GM23338 (cell line): ENCODE results near the gene KIAA0513. TPM values are rescaled to one million over a fixed set of nuclear protein-coding genes. Genes with fewer than 3 reads are reported as not detected.

Source experiments
- ATAC-seq: fragments of 200-7000 bp; cut with Tn5 transposase; 3 replicates; pipeline ENCODE4 v1.9.1; 2020
- DNase-seq: peaks from one replicate; pipeline ENCODE4 v3.0.0-alpha.2; 2015; ENCODE audit warnings: low spot score
- H2AFZ ChIP-seq: fragments of 200-600 bp; sonication (generic); 2 replicates; pipeline ENCODE4 v1.8.0; 2016; ENCODE audit warnings: antibody characterized with exemption, mild to moderate bottlenecking, moderate library complexity
- H3F3A ChIP-seq: fragments of 200-600 bp; sonication (generic); replicated peaks from 2 replicates; pipeline ENCODE4 v1.8.0; 2017; ENCODE audit warnings: antibody characterized with exemption, mixed run types, low read depth
- H3K27ac ChIP-seq: fragments of 200-600 bp; sonication (generic); 2 replicates; pipeline ENCODE4 v1.6.1; 2016; ENCODE audit warnings: low read depth
- H3K27me3 ChIP-seq: fragments of 200-600 bp; sonication (generic); 2 replicates; pipeline ENCODE4 v1.8.0; 2016; ENCODE audit warnings: mild to moderate bottlenecking, mixed run types, moderate library complexity; ENCODE audit not compliant: insufficient read depth
- H3K36me3 ChIP-seq: fragments of 200-600 bp; sonication (generic); 2 replicates; pipeline ENCODE4 v1.8.0; 2016; ENCODE audit warnings: mild to moderate bottlenecking; ENCODE audit not compliant: insufficient read depth
- H3K4me1 ChIP-seq: fragments of 200-600 bp; sonication (generic); 2 replicates; pipeline ENCODE4 v1.8.0; 2016; ENCODE audit warnings: mild to moderate bottlenecking, moderate library complexity; ENCODE audit not compliant: insufficient read depth
- H3K4me2 ChIP-seq: fragments of 200-600 bp; sonication (generic); 2 replicates; pipeline ENCODE4 v1.7.1; 2017; ENCODE audit warnings: mixed run types
- H3K4me3 ChIP-seq: fragments of 200-600 bp; sonication (generic); 2 replicates; pipeline ENCODE4 v1.6.1; 2016; ENCODE audit warnings: mixed run types
- H3K79me2 ChIP-seq: fragments of 200-600 bp; sonication (generic); replicated peaks from 2 replicates; pipeline ENCODE4 v1.8.0; 2017; ENCODE audit warnings: mild to moderate bottlenecking; ENCODE audit not compliant: insufficient read depth
- H3K9me2 ChIP-seq: fragments of 200-600 bp; sonication (generic); 2 replicates; pipeline ENCODE4 v1.8.0; 2017; ENCODE audit not compliant: insufficient read depth
- H4K20me1 ChIP-seq: fragments of 200-600 bp; sonication (generic); replicated peaks from 2 replicates; pipeline ENCODE4 v1.8.0; 2017; ENCODE audit warnings: mild to moderate bottlenecking; ENCODE audit not compliant: insufficient read depth
- H3K27ac Mint-ChIP-seq: 2 replicates; pipeline ENCODE4 v1.8.0; 2020; ENCODE audit warnings: inconsistent platforms, mild to moderate bottlenecking, moderate library complexity, mixed read lengths
- H3K27me3 Mint-ChIP-seq: 3 replicates; pipeline ENCODE4 v1.8.0; 2022; ENCODE audit warnings: low read depth, mild to moderate bottlenecking, moderate library complexity, mixed read lengths, inconsistent platforms; ENCODE audit not compliant: insufficient read depth, poor library complexity
- H3K36me3 Mint-ChIP-seq: 3 replicates; pipeline ENCODE4 v1.8.0; 2021; ENCODE audit warnings: low read depth, mild to moderate bottlenecking, inconsistent platforms, moderate library complexity, mixed read lengths
- H3K4me1 Mint-ChIP-seq: 3 replicates; pipeline ENCODE4 v1.8.0; 2020; ENCODE audit warnings: mild to moderate bottlenecking, inconsistent platforms, mixed read lengths
- H3K4me3 Mint-ChIP-seq: 3 replicates; pipeline ENCODE4 v1.8.0; 2021; ENCODE audit warnings: moderate library complexity, mild to moderate bottlenecking, inconsistent platforms, mixed read lengths
- H3K9me3 Mint-ChIP-seq: 3 replicates; pipeline ENCODE4 v1.8.0; 2020; ENCODE audit warnings: moderate library complexity, mild to moderate bottlenecking, inconsistent platforms, mixed read lengths
- EZH2phosphoT487 ChIP-seq: fragments of 200-600 bp; sonication (generic); IDR thresholded peaks from one replicate; pipeline ENCODE4 v1.8.1; 2018; ENCODE audit warnings: antibody characterized with exemption; ENCODE audit not compliant: unreplicated experiment
- JUNB ChIP-seq: IDR thresholded peaks from one replicate; pipeline ENCODE4 v1.6.1; 2016; ENCODE audit warnings: antibody characterized with exemption; ENCODE audit not compliant: unreplicated experiment
- NANOG ChIP-seq: IDR thresholded peaks from 2 replicates; pipeline ENCODE4 v1.6.1; 2016; ENCODE audit warnings: antibody characterized with exemption, borderline replicate concordance
- POLR2AphosphoS5 ChIP-seq: IDR thresholded peaks from 2 replicates; pipeline ENCODE4 v1.6.1; 2016; ENCODE audit warnings: antibody characterized with exemption, low read depth
- STAT1 ChIP-seq: IDR thresholded peaks from one replicate; pipeline ENCODE4 v1.6.1; 2016; ENCODE audit warnings: antibody characterized with exemption; ENCODE audit not compliant: unreplicated experiment
- ZNF114 ChIP-seq: fragments of 250-450 bp; sonication (Bioruptor Pico); IDR thresholded peaks from 2 replicates; pipeline ENCODE4 v1.5.0; 2020; ENCODE audit warnings: mild to moderate bottlenecking, moderate library complexity
- ZNF331 ChIP-seq: fragments of 250-450 bp; sonication (Bioruptor Pico); IDR thresholded peaks from 2 replicates; pipeline ENCODE4 v1.5.0; 2020; ENCODE audit warnings: low read depth, mild to moderate bottlenecking, moderate library complexity
- polyA plus RNA-seq: library from polyadenylated mRNA; unstranded; fragments of >200 nt; fragmentation: Nextera tagmentation; extraction: Ambion mirVana; gene quantifications from 2 replicates; pipeline ENCODE4 v1.2.1, GENCODE V29; 2016
- total RNA-seq: library from RNA; depleted of rRNA; stranded (reverse); fragments of >200 nt; shearing (Covaris generic); gene quantifications from 2 replicates; pipeline ENCODE4 v1.2.3, GENCODE V29; 2014
- TF ChIP-seq, protein P1 (sequence below): fragments of 250-450 bp; sonication (Bioruptor Pico); IDR thresholded peaks from 2 replicates; pipeline ENCODE4 v1.5.0; 2020; ENCODE audit warnings: mild to moderate bottlenecking, moderate library complexity
- TF ChIP-seq, protein P2 (sequence below): IDR thresholded peaks from 2 replicates; pipeline ENCODE4 v1.6.1; 2016; ENCODE audit warnings: antibody characterized with exemption

KIAA0513 gene
- total and polyA plus RNA-seq, 2 experiments from 2014 or later, result 2.1 to 8.7 TPM

DNA sequence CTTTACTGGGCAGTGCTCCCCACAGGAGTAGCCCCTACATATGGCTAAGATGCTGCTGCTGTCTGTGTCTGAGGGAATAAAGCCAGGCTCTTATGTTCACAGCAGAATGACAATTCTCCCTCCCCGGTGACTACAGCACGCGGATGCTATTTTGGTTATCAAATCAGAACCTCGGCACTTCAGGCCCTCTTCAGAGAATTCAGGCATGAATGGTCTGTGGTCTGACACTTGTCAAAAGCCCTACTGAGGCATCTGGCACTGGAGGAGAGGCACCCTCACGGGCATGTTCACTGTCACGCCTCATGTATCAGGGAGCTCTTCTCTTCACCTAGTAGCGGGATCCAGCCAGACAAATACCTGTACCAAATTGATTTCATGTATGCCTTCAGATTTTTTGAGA lies 30.4 kb downstream of the KIAA0513 start (continued):
- TF ChIP-seq, protein P1, sequence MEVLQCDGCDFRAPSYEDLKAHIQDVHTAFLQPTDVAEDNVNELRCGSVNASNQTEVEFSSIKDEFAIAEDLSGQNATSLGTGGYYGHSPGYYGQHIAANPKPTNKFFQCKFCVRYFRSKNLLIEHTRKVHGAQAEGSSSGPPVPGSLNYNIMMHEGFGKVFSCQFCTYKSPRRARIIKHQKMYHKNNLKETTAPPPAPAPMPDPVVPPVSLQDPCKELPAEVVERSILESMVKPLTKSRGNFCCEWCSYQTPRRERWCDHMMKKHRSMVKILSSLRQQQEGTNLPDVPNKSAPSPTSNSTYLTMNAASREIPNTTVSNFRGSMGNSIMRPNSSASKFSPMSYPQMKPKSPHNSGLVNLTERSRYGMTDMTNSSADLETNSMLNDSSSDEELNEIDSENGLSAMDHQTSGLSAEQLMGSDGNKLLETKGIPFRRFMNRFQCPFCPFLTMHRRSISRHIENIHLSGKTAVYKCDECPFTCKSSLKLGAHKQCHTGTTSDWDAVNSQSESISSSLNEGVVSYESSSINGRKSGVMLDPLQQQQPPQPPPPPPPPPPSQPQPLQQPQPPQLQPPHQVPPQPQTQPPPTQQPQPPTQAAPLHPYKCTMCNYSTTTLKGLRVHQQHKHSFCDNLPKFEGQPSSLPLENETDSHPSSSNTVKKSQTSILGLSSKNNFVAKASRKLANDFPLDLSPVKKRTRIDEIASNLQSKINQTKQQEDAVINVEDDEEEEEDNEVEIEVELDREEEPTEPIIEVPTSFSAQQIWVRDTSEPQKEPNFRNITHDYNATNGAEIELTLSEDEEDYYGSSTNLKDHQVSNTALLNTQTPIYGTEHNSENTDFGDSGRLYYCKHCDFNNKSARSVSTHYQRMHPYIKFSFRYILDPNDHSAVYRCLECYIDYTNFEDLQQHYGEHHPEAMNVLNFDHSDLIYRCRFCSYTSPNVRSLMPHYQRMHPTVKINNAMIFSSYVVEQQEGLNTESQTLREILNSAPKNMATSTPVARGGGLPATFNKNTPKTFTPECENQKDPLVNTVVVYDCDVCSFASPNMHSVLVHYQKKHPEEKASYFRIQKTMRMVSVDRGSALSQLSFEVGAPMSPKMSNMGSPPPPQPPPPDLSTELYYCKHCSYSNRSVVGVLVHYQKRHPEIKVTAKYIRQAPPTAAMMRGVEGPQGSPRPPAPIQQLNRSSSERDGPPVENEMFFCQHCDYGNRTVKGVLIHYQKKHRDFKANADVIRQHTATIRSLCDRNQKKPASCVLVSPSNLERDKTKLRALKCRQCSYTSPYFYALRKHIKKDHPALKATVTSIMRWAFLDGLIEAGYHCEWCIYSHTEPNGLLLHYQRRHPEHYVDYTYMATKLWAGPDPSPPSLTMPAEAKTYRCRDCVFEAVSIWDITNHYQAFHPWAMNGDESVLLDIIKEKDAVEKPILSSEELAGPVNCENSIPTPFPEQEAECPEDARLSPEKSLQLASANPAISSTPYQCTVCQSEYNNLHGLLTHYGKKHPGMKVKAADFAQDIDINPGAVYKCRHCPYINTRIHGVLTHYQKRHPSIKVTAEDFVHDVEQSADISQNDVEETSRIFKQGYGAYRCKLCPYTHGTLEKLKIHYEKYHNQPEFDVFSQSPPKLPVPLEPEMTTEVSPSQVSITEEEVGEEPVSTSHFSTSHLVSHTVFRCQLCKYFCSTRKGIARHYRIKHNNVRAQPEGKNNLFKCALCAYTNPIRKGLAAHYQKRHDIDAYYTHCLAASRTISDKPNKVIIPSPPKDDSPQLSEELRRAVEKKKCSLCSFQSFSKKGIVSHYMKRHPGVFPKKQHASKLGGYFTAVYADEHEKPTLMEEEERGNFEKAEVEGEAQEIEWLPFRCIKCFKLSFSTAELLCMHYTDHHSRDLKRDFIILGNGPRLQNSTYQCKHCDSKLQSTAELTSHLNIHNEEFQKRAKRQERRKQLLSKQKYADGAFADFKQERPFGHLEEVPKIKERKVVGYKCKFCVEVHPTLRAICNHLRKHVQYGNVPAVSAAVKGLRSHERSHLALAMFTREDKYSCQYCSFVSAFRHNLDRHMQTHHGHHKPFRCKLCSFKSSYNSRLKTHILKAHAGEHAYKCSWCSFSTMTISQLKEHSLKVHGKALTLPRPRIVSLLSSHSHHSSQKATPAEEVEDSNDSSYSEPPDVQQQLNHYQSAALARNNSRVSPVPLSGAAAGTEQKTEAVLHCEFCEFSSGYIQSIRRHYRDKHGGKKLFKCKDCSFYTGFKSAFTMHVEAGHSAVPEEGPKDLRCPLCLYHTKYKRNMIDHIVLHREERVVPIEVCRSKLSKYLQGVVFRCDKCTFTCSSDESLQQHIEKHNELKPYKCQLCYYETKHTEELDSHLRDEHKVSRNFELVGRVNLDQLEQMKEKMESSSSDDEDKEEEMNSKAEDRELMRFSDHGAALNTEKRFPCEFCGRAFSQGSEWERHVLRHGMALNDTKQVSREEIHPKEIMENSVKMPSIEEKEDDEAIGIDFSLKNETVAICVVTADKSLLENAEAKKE (CRISPR knock-in tag), result no peak
- no peak for TF ChIP-seq NANOG
- TF ChIP-seq, protein P2, sequence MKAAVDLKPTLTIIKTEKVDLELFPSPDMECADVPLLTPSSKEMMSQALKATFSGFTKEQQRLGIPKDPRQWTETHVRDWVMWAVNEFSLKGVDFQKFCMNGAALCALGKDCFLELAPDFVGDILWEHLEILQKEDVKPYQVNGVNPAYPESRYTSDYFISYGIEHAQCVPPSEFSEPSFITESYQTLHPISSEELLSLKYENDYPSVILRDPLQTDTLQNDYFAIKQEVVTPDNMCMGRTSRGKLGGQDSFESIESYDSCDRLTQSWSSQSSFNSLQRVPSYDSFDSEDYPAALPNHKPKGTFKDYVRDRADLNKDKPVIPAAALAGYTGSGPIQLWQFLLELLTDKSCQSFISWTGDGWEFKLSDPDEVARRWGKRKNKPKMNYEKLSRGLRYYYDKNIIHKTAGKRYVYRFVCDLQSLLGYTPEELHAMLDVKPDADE, result no peak
- TF ChIP-seq ZNF114 (CRISPR knock-in tag), result no peak
- no peak for TF ChIP-seq EZH2phosphoT487
- no peak for TF ChIP-seq JUNB

DNA sequence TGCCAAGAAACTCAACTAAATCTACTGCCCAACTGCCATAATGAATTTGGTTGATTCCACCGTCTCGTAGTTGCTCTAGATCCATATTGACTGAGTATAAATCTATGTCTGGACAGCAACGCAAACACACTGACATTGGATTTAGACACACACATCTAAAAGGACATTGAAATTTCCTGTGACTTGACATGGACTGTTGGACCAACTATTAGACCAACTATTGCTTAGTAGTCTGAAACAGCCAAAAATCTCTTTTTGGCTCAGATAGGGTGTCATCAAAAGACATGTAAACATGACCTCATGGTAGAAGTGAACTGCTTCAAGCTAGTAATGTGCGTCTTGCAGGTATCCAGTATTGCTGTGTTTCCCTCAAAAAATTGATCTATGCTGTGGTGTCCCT lies 31.3 kb downstream of the KIAA0513 start:
- ATAC-seq (no peak), DNase-seq (no peak)
- Histone ChIP-seq H4K20me1 (no peaks in the 10 kb centered on the region), H3K27me3 (no peaks in the 10 kb centered on the region), H3K4me2 (no peak overlapping the region), H3K4me1 (peaks cover 15% of the 10 kb centered on the region), H3K9me2 (no peaks in the 10 kb centered on the region), H3K27ac (no peak overlapping the region), H2AFZ (no peak overlapping the region), H3K36me3 (no peaks in the 10 kb centered on the region), H3K79me2 (no peaks in the 10 kb centered on the region), H3F3A (0 out of 2 replicates have a peak, but pooled peaks cover 5% of the 10 kb centered on the region), H3K4me3 (no peak overlapping the region)
- H3K27ac Mint-ChIP-seq, result no peak overlapping the region
- peaks cover 41% of the 10 kb centered on the region for H3K4me1 Mint-ChIP-seq
- no peaks in the 10 kb centered on the region for H3K9me3 Mint-ChIP-seq
- H3K27me3 Mint-ChIP-seq, result peaks cover 10% of the 10 kb centered on the region
- H3K36me3 Mint-ChIP-seq, result no peaks in the 10 kb centered on the region
- no peak overlapping the region for H3K4me3 Mint-ChIP-seq
- TF ChIP-seq NANOG, result no peak
- TF ChIP-seq STAT1, result no peak
- TF ChIP-seq POLR2AphosphoS5, result no peak
- TF ChIP-seq, protein P1 (CRISPR knock-in tag), result no peak
- no peak for TF ChIP-seq EZH2phosphoT487
- no peak for TF ChIP-seq ZNF331 (CRISPR knock-in tag)
